Kidney (tissue), 14 donors: Measurements from ENCODE around the gene SRGN. TPM values are rescaled to one million over a fixed set of nuclear protein-coding genes. Genes with fewer than 3 reads are reported as not detected.

ENCODE experiments used
- DNase-seq, 5 donors: peaks; one replicate each; pipeline ENCODE4 v3.0.0-alpha.2; 2013 to 2020
- FAIRE-seq: peaks from 2 replicates; lab custom pipeline; 2012; peaks lifted over from hg19 to GRCh38; lab: Jason Lieb, UNC
- H3K27ac ChIP-seq, 2 donors: one replicate each; pipeline ENCODE4 v1.7.0; 2013; ENCODE audit warnings: low read depth in 2 of 2, low read length in 2 of 2, inconsistent platforms in 1 of 2
- H3K27me3 ChIP-seq: one replicate; pipeline ENCODE4 v1.7.1; 2013; ENCODE audit warnings: low read length, inconsistent platforms; ENCODE audit not compliant: control insufficient read depth, insufficient read depth
- H3K36me3 ChIP-seq, 3 donors: one replicate each; pipeline versions ENCODE4 v1.7.0 to v1.7.1; 2013; ENCODE audit warnings: low read length in 3 of 3, control low read depth in 1 of 3, inconsistent platforms in 1 of 3; ENCODE audit not compliant: insufficient read depth in 3 of 3, control insufficient read depth in 2 of 3
- H3K4me1 ChIP-seq, 3 donors: one replicate each; pipeline versions ENCODE4 v1.7.0 to v1.7.1; 2013; ENCODE audit warnings: low read length in 3 of 3, inconsistent platforms in 1 of 3, low read depth in 1 of 3; ENCODE audit not compliant: control insufficient read depth in 2 of 3, insufficient read depth in 2 of 3
- H3K4me3 ChIP-seq, 3 donors: one replicate each; pipeline versions ENCODE4 v1.7.0 to v1.8.1; 2013; ENCODE audit warnings: low read length in 3 of 3, control low read depth in 1 of 3, inconsistent platforms in 1 of 3
- H3K9ac ChIP-seq, 3 donors: one replicate each; pipeline versions ENCODE4 v1.7.0 to v1.7.1; 2013; ENCODE audit warnings: low read length in 3 of 3, control low read depth in 1 of 3, inconsistent platforms in 1 of 3
- H3K9me3 ChIP-seq, 3 donors: one replicate each; pipeline versions ENCODE4 v1.7.0 to v1.7.1; 2013; ENCODE audit warnings: low read length in 3 of 3, control low read depth in 1 of 3, inconsistent platforms in 1 of 3; ENCODE audit not compliant: control insufficient read depth in 2 of 3, insufficient read depth in 1 of 3
- CTCF ChIP-seq: IDR thresholded peaks from 3 replicates; pipeline ENCODE4 v1.5.1; 2012; ENCODE audit warnings: mild to moderate bottlenecking, moderate library complexity, borderline replicate concordance; ENCODE audit not compliant: insufficient read depth; ENCODE audit errors: extremely low read depth
- intact Hi-C: fragments of 100-400 bp; cut with DNase I; formaldehyde crosslinking; loops from one replicate; pipeline ENCODE4 v1.11.1; 2022
- polyA plus RNA-seq: library from polyadenylated mRNA; stranded (reverse); fragments of 350-450 nt; fragmentation: Illumina TruSeq; extraction: RNeasy Lipid Tissue Mini Kit (QIAGEN cat#74804); gene quantifications from one replicate; pipeline ENCODE4 v1.2.3, GENCODE V29; 2014; ENCODE audit warnings: low read depth, low replicate concordance; ENCODE audit not compliant: insufficient read depth
- total RNA-seq: library from RNA; stranded (reverse); fragmentation: NEBNext Ultra II Directional; extraction: Animal tissue kit (Norgen Biotek cat#: 25700); gene quantifications from one replicate; pipeline ENCODE4 v1.2.1, GENCODE V29; 2021
- donor health status: control.
- donor health status: control.
- donor health status: control.
- donor health status: control.
- donor health status: control.
- donor health status: DM: yes; HTN: yes; CAD: no.
- donor health status: Normal renal cell carcinoma (clear cell type).

The SRGN gene
- total and polyA plus RNA-seq, 2 donors from 2014 or later, result 65.7 to 130 TPM

- TF ChIP-seq CTCF, result no peak
- intact Hi-C loops, result no loop called here
- Histone ChIP-seq H3K9me3 (no peaks in the 10 kb centered on the region), H3K27me3 (no peaks in the 10 kb centered on the region), H3K9ac (no peak overlapping the region), H3K27ac (no peak overlapping the region), H3K36me3 (no peaks in the 10 kb centered on the region), H3K4me1 (no peaks in the 10 kb centered on the region), H3K4me3 (no peak overlapping the region)
- DNase-seq, result no peak
- FAIRE-seq, result no peak
These were observed 57.4 kb downstream of the SRGN start for GRCh38 chr10:69145329-69145728.

GRCh38 chr10:69145864-69146263 lies 58.0 kb downstream of the SRGN start:
- H3K27ac ChIP-seq, result no peak overlapping the region
- no peaks in the 10 kb centered on the region for H3K4me1 ChIP-seq
- H3K27me3 ChIP-seq, result no peaks in the 10 kb centered on the region
- H3K4me3 ChIP-seq, result no peak overlapping the region
- FAIRE-seq, result no peak
- intact Hi-C loops, result no loop called here
- H3K36me3 ChIP-seq, result no peaks in the 10 kb centered on the region
- DNase-seq, result no peak
- no peaks in the 10 kb centered on the region for H3K9me3 ChIP-seq
- TF ChIP-seq CTCF, result no peak
- H3K9ac ChIP-seq, result no peak overlapping the region

GRCh38 chr10:69146759-69147158 lies 58.9 kb downstream of the SRGN start:
- no peaks in the 10 kb centered on the region for H3K4me1 ChIP-seq
- intact Hi-C loops, result no loop called here
- H3K27me3 ChIP-seq, result no peaks in the 10 kb centered on the region
- H3K9me3 ChIP-seq, result no peaks in the 10 kb centered on the region
- DNase-seq (peak in 1 of 5 donors; percentile 15), FAIRE-seq (no peak)
- no peak overlapping the region for H3K9ac ChIP-seq
- no peak overlapping the region for H3K4me3 ChIP-seq
- H3K27ac ChIP-seq, result no peak overlapping the region
- no peaks in the 10 kb centered on the region for H3K36me3 ChIP-seq
- no peak for TF ChIP-seq CTCF

GRCh38 chr10:69151984-69152383 lies 64.1 kb downstream of the SRGN start:
- Histone ChIP-seq H3K4me1 (no peaks in the 10 kb centered on the region), H3K9ac (no peak overlapping the region), H3K9me3 (no peaks in the 10 kb centered on the region), H3K27ac (no peak overlapping the region), H3K36me3 (no peaks in the 10 kb centered on the region), H3K4me3 (no peak overlapping the region), H3K27me3 (no peaks in the 10 kb centered on the region)
- no peak for TF ChIP-seq CTCF
- DNase-seq, result no peak
- no peak for FAIRE-seq
- intact Hi-C loops, result no loop called here
